ENCODE measurements around the gene MCMBP.
"Not testable (repeated sequence)": the region's sequence is repeated elsewhere in the genome, so short reads cannot be mapped to it uniquely, and the experiment has no call there.

Gene MCMBP, protein sequence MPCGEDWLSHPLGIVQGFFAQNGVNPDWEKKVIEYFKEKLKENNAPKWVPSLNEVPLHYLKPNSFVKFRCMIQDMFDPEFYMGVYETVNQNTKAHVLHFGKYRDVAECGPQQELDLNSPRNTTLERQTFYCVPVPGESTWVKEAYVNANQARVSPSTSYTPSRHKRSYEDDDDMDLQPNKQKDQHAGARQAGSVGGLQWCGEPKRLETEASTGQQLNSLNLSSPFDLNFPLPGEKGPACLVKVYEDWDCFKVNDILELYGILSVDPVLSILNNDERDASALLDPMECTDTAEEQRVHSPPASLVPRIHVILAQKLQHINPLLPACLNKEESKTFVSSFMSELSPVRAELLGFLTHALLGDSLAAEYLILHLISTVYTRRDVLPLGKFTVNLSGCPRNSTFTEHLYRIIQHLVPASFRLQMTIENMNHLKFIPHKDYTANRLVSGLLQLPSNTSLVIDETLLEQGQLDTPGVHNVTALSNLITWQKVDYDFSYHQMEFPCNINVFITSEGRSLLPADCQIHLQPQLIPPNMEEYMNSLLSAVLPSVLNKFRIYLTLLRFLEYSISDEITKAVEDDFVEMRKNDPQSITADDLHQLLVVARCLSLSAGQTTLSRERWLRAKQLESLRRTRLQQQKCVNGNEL

DNA sequence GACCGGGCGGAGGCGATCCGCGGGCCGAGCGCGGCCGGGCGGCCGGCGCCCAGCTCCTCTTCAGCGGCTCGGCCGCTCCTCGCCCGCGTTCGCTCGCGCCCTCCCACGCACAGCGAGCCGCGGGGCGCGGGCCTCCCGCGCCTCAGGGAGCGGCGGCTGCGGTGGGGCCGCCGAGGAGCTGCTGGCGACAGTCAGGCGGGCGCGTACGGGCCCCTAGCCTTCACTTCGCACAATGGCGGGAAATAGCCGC lies at the start of gene MCMBP:
Gene MCMBP (minus strand): TSS at position 234 of the 250 bp plus-strand sequence. CDS start 259 bp downstream, outside the sequence.
- H3K4me3 Mint-ChIP-seq: peak within 1 kb of the TSS; percentile 85
- H3K36me3 Mint-ChIP-seq (ENCODE audit: low read depth): peaks cover 19% of the 10 kb centered on the region
- peak within 1 kb of the TSS; percentile 94 for H3K27ac Mint-ChIP-seq
- H3K4me1 Mint-ChIP-seq (ENCODE audit: low read depth): peaks cover 31% of the 10 kb centered on the region
- intact Hi-C loops (cut with micrococcal nuclease): no loop called here
- H3K9me3 Mint-ChIP-seq: no peaks in the 10 kb centered on the region
- H3K27me3 Mint-ChIP-seq: no peaks in the 10 kb centered on the region

DNA sequence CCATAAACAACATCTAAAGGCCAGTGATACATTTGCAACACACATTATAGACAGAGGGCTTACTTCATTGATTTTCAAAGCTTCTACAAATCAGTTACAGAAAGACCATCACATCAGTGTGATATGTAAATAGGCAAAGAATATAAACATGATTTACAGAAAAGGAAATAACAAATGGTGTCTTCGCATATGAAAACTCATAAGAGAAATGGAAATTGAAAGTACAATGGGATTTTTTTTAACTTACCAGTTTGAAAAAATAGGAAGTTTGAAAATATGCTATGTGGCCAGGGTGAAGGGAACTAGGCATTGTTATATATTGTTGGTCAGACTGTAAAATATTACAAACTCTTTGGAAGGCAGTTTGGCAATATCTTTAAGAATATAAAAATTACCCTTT lies 47.2 kb upstream of the MCMBP start:
- peaks cover 93% of the 10 kb centered on the region for H3K36me3 Mint-ChIP-seq (ENCODE audit: low read depth)
- H3K4me1 Mint-ChIP-seq (ENCODE audit: low read depth): peaks cover 8% of the 10 kb centered on the region
- H3K27ac Mint-ChIP-seq: peak overlapping the region; percentile 70
- no peak overlapping the region for H3K4me3 Mint-ChIP-seq
- H3K27me3 Mint-ChIP-seq: no peaks in the 10 kb centered on the region
- H3K9me3 Mint-ChIP-seq: no peaks in the 10 kb centered on the region
- intact Hi-C loops (cut with micrococcal nuclease): loop anchor here (5.0 kb wide), 1 partner anchor 168 kb away; no protein-coding TSS in a partner anchor

DNA sequence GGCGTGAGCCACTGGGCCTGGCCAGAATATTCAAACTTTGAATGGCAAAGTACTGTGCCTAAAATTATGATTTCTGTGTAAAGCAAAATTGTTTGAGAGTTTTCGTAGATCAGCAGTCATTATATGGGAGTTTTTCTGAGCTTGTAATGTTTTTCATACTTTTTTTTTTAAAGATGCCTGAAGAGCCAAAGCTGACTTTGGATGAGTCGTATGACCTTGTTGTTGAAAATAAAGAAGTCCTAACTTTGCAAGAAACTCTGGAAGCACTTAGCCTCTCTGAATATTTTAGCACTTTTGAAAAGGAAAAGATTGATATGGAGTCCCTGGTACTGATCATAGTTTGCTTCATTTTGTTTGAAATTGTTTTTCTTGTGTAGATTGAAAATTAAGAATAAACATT lies 46.6 kb upstream of the MCMBP start:
- intact Hi-C loops (cut with micrococcal nuclease): loop anchor here (5.0 kb wide), 1 partner anchor 167 kb away; no protein-coding TSS in a partner anchor

DNA sequence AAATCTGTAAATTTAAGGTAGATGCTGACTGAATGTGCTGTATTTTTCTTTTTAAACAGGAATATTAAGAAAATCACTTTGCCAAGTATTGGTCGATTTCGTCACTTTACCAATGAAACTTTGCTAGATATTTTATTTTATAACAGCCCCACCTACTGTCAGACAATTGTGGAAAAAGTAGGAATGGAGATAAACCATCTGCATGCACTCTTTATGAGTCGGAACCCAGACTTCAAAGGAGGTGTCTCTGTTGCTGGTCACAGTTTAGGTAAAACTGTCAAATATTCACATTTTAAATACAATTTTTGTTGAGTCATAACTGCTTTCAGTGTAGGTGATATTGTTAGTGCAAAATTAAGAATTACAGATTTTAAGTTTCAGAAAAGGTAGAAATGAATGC lies 45.1 kb upstream of the MCMBP start:
- Mint-ChIP-seq H3K4me3 (no peak overlapping the region), H3K36me3 (ENCODE audit: low read depth) (peaks cover 93% of the 10 kb centered on the region), H3K27me3 (no peaks in the 10 kb centered on the region), H3K27ac (no peak overlapping the region), H3K9me3 (no peaks in the 10 kb centered on the region), H3K4me1 (ENCODE audit: low read depth) (peaks cover 8% of the 10 kb centered on the region)
- intact Hi-C loops (cut with micrococcal nuclease): loop anchor here (5.0 kb wide), 1 partner anchor 165 kb away; no protein-coding TSS in a partner anchor

More for the DNA sequence above, 46.6 kb upstream of the MCMBP start:
- H3K27ac Mint-ChIP-seq: peak overlapping the region; percentile 70
- H3K27me3 Mint-ChIP-seq: no peaks in the 10 kb centered on the region
- H3K9me3 Mint-ChIP-seq: no peaks in the 10 kb centered on the region
- peaks cover 93% of the 10 kb centered on the region for H3K36me3 Mint-ChIP-seq (ENCODE audit: low read depth)
- H3K4me3 Mint-ChIP-seq: no peak overlapping the region
- H3K4me1 Mint-ChIP-seq (ENCODE audit: low read depth): peaks cover 8% of the 10 kb centered on the region

DNA sequence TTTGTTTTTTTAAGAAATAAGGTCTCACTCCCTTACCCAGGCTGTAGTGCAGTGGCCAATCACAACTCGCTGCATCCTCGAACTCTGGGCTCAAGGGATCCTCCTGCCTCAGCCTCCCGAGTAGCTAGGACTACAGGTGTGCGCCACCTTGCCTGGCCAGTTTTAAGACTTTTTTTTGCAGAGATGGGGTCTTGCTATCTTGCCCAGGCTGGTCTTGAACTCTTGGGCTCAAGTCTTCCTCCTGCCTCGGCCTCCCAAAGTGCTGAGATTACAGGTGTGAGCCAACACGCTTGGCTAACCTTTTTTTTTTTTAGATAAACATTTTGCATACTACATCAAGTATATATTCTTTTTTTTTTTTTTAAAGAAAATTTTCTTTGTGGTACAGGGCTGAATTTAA lies 38.0 kb upstream of the MCMBP start:
- Mint-ChIP-seq H3K9me3 (no peaks in the 10 kb centered on the region), H3K4me3 (no peak overlapping the region), H3K27ac (no peak overlapping the region), H3K27me3 (no peaks in the 10 kb centered on the region), H3K4me1 (ENCODE audit: low read depth) (no peaks in the 10 kb centered on the region), H3K36me3 (ENCODE audit: low read depth) (peaks cover 93% of the 10 kb centered on the region)
- intact Hi-C loops (cut with micrococcal nuclease): no loop called here

DNA sequence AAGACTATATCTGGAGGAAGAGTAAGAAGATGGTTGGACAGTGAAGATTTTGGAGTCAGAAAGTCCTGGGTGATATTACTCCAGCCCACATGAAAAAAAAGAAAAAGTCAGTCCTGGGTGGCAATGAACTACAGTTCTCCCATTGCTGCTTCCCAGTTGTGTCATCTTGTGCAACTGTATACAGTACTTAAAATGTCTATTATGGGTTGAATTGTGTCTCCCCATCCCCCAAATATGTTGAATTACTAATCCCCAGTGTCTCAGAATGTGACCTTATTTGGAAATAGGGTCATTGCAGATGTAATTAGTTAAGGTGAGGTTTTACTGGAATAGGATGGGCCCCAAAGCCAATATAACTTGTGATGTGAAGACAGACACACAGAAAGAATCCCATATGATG lies 35.5 kb upstream of the MCMBP start:
- H3K36me3 Mint-ChIP-seq (ENCODE audit: low read depth): peaks cover 93% of the 10 kb centered on the region
- H3K27ac Mint-ChIP-seq: no peak overlapping the region
- intact Hi-C loops (cut with micrococcal nuclease): loop anchor here (10.0 kb wide), 1 partner anchor 53 kb away; no protein-coding TSS in a partner anchor

DNA sequence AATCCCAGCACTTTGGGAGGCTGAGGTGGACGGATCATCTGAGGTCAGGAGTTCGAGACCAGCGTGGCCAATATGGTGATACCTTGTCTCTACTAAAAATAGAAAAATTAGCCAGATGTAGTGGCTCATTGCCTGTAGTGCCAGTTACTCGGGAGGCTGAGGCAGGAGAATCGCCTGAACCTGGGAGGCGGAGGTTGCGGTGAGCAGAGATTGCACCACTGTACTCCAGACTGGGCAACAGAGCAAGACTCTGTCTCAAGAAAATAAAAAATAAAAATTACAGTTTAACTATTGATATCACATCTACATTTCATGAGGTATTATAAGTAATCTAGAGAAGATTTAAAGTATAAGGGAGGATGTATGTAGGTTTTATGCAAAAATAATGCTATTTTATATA lies 35.1 kb upstream of the MCMBP start:
- H3K36me3 Mint-ChIP-seq (ENCODE audit: low read depth): peaks cover 93% of the 10 kb centered on the region
- not testable (repeated sequence) for H3K4me3 Mint-ChIP-seq; H3K27me3 Mint-ChIP-seq; H3K27ac Mint-ChIP-seq; H3K9me3 Mint-ChIP-seq; H3K4me1 Mint-ChIP-seq (ENCODE audit: low read depth)
- intact Hi-C loops (cut with micrococcal nuclease): loop anchor here (10.0 kb wide), 1 partner anchor 53 kb away; no protein-coding TSS in a partner anchor

More for the DNA sequence above, 35.5 kb upstream of the MCMBP start:
- H3K4me1 Mint-ChIP-seq (ENCODE audit: low read depth): no peaks in the 10 kb centered on the region
- no peaks in the 10 kb centered on the region for H3K27me3 Mint-ChIP-seq
- H3K4me3 Mint-ChIP-seq: no peak overlapping the region
- no peaks in the 10 kb centered on the region for H3K9me3 Mint-ChIP-seq

DNA sequence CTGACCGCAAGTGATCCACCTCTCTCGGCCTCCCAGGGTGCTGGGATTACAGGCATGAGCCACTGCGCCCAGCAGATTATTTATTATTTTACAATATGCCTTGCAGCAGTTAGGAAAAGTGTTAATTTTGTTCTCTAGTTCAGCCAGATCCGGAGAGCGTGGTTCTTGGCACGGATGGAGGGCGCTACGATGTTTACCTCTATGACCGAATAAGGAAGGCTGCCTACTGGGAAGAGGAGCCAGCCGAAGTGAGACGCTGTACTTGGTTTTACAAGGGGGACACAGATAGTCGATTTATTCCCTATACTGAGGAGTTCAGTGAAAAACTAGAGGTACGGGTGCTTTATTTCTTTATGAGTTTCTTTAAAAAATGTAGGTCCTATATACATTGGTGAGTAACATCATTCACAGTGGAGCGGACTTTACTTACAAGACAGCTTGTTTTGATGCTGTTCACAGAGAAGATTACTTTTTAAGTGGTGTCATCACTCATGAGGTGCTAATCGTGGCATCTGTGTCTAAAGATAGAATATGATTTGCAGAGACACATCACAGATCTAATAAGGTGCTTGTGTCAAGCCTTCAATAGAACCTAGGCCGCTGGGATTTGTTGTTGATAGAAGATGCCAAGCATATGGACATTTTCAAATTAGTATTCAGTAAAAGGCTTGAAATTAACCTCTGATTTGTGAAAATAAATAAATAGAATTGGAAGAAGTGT lies 31.5 kb upstream of the MCMBP start:
- no peaks in the 10 kb centered on the region for H3K9me3 Mint-ChIP-seq
- peaks cover 82% of the 10 kb centered on the region for H3K36me3 Mint-ChIP-seq (ENCODE audit: low read depth)
- no peaks in the 10 kb centered on the region for H3K27me3 Mint-ChIP-seq
- no peak overlapping the region for H3K27ac Mint-ChIP-seq
- no peak overlapping the region for H3K4me3 Mint-ChIP-seq
- intact Hi-C loops (cut with micrococcal nuclease): loop anchor here (10.0 kb wide), 1 partner anchor 49 kb away; no protein-coding TSS in a partner anchor
- no peaks in the 10 kb centered on the region for H3K4me1 Mint-ChIP-seq (ENCODE audit: low read depth)

DNA sequence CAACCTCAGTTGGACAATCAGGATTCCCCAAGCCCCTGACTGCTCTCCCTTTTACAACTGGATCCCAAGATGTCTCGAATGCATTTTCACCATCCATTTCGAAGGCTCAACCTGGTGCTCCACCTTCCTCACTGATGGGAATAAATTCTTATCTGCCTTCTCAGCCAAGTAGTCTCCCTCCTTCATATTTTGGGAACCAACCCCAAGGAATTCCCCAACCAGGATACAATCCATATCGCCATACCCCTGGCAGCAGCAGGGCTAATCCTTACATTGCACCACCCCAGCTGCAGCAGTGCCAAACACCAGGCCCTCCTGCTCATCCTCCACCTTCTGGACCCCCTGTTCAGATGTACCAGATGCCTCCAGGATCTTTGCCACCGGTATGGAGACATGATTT lies 25.9 kb upstream of the MCMBP start:
- no peaks in the 10 kb centered on the region for H3K27me3 Mint-ChIP-seq
- H3K9me3 Mint-ChIP-seq: no peaks in the 10 kb centered on the region
- peak overlapping the region; percentile 0 for H3K4me3 Mint-ChIP-seq
- peaks cover 46% of the 10 kb centered on the region for H3K4me1 Mint-ChIP-seq (ENCODE audit: low read depth)
- no peak overlapping the region for H3K27ac Mint-ChIP-seq
- intact Hi-C loops (cut with micrococcal nuclease): no loop called here
- peaks cover 64% of the 10 kb centered on the region for H3K36me3 Mint-ChIP-seq (ENCODE audit: low read depth)

DNA sequence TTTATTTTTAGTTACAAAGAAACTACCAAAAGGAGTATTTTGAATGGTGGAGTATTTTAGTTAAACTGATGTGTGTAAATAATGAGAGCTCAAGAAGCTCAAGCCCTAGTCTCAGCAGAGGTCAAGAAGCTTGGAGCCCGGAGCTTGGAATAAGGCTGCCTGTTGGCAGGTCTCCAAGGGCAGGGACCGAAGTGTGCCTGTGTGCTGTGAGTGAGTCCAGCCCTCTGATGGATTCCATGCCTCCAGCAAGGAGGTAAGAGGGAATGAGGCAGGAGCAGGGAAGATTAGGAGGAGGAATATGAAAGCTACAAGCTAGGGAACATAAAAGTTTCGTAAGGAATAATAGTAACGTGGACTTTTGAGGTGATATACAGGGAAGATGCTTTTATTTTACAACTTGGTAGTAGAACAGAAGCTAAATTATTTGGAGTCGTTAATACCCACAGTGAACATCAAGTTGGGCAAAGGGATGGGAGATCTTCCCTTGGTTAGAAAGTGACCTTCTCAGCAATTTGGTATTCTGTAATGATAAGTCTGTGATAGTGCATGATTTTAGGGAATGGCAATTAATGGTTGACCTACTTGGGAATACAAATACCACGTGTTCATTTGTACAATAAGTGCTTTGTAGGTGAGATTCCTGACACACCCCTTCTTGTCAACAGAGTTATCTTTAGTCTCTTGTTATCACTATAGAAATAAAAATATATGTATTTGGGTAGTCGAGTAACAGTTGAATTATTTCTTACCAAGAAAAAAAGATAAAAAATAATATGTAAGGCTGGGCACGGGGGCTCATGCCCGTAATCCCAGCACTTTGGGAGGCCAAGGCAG lies 24.5 kb upstream of the MCMBP start:
- Mint-ChIP-seq H3K27me3 (no peaks in the 10 kb centered on the region), H3K9me3 (no peaks in the 10 kb centered on the region), H3K27ac (peak overlapping the region; percentile 68), H3K36me3 (ENCODE audit: low read depth) (peaks cover 58% of the 10 kb centered on the region), H3K4me1 (ENCODE audit: low read depth) (peaks cover 48% of the 10 kb centered on the region), H3K4me3 (no peak overlapping the region)
- intact Hi-C loops (cut with micrococcal nuclease): no loop called here

DNA sequence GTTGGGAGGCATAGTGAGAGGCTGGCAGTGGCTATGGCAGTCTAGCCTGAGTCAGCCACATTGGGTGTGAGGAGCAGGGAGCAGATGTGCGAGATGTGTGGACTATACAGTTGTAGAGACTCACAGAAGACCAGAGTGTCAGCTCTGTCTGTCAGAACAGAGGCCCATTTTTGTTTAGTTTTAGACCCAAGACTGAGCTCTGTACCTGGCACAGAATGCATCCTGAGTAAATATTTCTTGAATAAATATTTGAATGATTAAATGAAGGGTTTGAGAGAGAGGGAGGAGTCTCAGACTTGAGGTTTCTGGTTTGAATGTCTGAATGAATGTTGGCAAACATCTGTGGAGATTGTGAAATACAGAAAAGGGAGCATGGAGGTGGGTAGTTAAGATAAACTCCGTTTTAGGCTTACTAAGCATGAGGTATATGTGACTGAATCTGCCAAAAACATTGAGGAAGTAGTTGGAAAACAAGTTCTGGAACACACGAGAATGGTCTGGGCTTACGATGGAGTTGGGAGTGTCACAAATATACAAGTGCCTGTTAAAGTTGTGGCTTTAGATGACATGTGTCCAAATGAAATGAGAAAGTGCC lies 23.5 kb upstream of the MCMBP start:
- peaks cover 48% of the 10 kb centered on the region for H3K4me1 Mint-ChIP-seq (ENCODE audit: low read depth)
- H3K36me3 Mint-ChIP-seq (ENCODE audit: low read depth): peaks cover 57% of the 10 kb centered on the region
- H3K4me3 Mint-ChIP-seq: peak overlapping the region; percentile 15
- intact Hi-C loops (cut with micrococcal nuclease): no loop called here
- no peaks in the 10 kb centered on the region for H3K27me3 Mint-ChIP-seq
- H3K27ac Mint-ChIP-seq: peak overlapping the region; percentile 68
- no peaks in the 10 kb centered on the region for H3K9me3 Mint-ChIP-seq

DNA sequence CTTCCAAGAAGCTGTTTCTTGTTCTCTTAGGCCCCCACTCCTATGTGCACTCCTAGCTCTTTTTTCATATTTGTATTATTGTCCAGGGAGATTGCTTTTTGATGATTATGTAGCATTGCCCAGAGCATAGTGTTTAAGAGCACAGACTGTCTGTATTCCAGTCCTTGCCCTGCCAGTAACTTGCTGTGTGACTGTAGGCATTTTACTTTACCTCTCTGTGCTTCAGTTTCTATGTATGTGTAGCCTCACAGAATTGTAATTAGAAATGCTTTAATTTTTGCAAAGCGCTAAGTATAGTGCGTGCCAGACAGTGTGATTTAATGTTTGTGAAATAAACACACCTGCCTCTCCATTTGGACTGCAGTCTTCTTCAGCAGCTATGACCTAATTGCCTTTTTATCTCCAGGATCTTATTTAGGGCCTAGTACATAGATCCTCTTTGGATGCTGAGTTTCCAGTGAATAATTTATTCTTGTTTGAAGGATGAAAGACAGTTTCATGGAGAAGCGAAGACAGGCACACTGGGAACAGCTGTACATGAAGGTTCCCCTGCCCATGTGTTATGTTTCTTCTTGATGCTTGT lies 21.3 kb upstream of the MCMBP start:
- intact Hi-C loops (cut with micrococcal nuclease): no loop called here
- H3K9me3 Mint-ChIP-seq: peaks cover 7% of the 10 kb centered on the region
- no peaks in the 10 kb centered on the region for H3K27me3 Mint-ChIP-seq
- H3K36me3 Mint-ChIP-seq (ENCODE audit: low read depth): peaks cover 46% of the 10 kb centered on the region
- H3K4me3 Mint-ChIP-seq: peak overlapping the region; percentile 98
- H3K27ac Mint-ChIP-seq: no peak overlapping the region
- peaks cover 67% of the 10 kb centered on the region for H3K4me1 Mint-ChIP-seq (ENCODE audit: low read depth)

DNA sequence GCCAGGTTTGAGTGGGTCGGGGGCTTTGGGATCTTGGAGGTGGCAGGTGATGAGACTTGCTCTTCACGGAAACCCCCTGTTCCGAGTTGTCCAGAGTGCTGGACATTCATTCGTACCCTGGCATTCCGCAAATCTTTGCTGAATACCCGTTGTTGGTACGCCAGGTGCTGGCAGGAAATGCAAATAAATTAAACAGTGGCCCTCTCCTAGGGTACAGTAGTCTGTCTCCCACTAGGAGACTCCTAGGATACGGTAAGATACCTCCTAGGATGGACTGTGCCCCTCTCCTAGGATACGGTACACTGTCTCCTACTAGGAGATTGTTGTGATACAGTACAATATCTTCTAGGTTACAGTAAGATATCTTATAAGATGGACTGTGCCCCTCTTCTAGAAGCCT lies 20.4 kb upstream of the MCMBP start:
- H3K36me3 Mint-ChIP-seq (ENCODE audit: low read depth): peaks cover 39% of the 10 kb centered on the region
- no peaks in the 10 kb centered on the region for H3K27me3 Mint-ChIP-seq
- peak overlapping the region; percentile 98 for H3K4me3 Mint-ChIP-seq
- intact Hi-C loops (cut with micrococcal nuclease): no loop called here
- H3K4me1 Mint-ChIP-seq (ENCODE audit: low read depth): peaks cover 67% of the 10 kb centered on the region
- H3K9me3 Mint-ChIP-seq: peaks cover 7% of the 10 kb centered on the region
- H3K27ac Mint-ChIP-seq: peak overlapping the region; percentile 91
